H4 (cell line): ENCODE data around the gene CDCA8. TPM values are rescaled to one million over a fixed set of nuclear protein-coding genes. Genes with fewer than 3 reads are reported as not detected.
A peak's percentile ranks its signal among the peaks of the same experiment; 100 is the strongest.

Experiments
- DNase-seq: peaks from one replicate; pipeline ENCODE4 v3.0.0-alpha.2; 2015; ENCODE audit warnings: low spot score
- total RNA-seq: library from RNA; depleted of rRNA; stranded (reverse); fragments of >200 nt; shearing (Covaris generic); gene quantifications from 2 replicates; pipeline ENCODE4 v1.2.3, GENCODE V29; 2014; rRNA removed

The CDCA8 gene
- total RNA-seq = 12.4 and 28.5 TPM in 2 replicates

DNA sequence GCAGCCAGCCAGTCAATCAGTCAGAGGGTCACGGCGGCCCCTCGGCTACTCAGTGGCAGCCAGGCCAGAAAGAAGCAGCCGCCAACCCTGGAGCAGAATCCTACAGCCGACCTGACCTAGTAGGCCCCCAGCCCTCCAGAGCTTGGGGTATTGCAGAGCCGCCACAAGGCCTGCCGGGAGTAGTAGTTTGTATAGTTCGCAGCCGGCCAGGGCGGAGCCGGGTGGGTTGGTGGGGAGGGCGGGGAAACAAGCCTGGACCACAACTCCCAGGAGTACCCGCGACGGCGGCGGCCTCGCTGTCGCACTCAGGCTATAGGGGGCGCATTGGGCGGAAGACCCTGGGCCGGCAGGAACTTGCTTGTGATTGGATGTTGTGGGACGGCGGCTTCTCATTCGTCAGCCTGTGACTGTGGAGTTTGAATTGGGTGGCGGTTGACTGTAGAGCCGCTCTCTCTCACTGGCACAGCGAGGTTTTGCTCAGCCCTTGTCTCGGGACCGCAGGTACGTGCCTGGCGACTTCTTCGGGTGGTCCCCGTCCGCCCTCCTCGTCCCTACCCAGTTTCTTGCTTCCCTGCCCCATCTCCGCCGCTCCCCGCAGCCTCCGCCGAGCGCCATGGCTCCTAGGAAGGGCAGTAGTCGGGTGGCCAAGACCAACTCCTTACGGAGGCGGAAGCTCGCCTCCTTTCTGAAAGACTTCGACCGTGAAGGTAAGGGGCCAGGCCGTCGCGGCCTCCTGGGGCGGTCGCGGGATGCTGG lies at the start of gene CDCA8:
TSS of gene CDCA8 (plus strand) at position 439 of the 756 bp plus-strand sequence. CDS start at position 614, 175 bp downstream.
- peak; percentile 96 for DNase-seq

DNA sequence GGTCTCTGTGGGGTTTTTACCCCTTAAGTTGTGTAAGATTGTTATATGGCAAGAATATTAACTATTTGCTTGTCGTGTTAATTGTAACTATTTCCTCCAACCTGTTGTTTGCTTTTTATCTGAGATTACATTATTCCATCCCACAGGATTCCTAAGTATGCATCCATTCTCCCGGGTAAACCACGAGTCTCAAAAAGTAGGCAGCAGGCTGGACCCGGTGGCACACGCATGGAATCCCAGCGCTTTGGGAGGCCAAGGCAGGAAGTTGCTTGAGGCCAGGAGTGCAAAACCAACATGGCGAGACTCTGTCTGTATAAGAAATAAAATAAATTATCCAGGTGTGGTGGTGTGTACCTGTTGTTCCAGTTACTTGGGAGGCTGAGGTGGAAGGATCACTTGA lies 45.0 kb upstream of the CDCA8 start:
- DNase-seq = no peak

GRCh38 chr1:37650173-37650572 lies 42.1 kb upstream of the CDCA8 start:
- DNase-seq = no peak

GRCh38 chr1:37650721-37651120 lies 41.6 kb upstream of the CDCA8 start:
- DNase-seq = no peak

- DNase-seq = no peak
These were observed 40.5 kb upstream of the CDCA8 start for GRCh38 chr1:37651803-37652202.

DNA sequence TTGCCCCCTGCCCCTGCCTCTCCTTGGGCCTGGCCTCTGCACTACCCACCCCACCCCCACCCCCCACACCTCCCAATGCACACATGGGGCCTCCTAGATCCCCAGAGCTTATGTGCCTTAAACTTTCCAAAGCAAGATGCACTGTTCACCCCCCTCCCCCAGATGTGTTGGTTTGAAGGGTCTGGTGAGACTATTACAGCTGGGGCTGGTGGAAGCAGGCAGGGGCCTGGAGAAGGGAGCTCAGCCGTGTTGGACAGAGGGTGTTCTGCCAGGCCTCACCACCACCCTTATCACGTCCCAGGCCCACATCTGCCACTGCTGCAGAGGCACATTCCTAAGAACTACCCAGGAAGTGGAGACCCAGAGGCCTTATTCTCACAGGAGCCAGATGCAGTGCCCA lies 39.3 kb upstream of the CDCA8 start:
- no peak for DNase-seq

GRCh38 chr1:37653906-37654305 lies 38.4 kb upstream of the CDCA8 start:
- DNase-seq = no peak

DNA sequence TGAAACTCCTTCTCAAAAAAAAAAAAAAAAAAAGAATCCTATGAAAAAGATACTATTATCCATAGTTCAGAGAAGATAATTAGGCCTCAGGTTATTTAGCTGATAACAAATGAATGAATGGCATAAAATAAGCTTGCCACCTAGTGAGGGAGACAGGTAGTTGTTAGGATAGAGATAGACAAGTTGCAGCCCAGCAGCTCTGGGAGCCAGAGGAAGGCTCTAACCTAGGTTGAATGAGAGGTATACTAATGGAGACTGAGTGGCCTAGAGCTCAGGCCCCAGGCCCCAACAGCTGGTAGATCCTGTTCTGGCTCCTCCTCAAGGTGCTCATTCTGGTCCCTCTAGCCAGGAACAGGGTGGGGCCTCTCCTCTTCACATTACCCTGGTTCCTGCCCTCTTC lies 37.0 kb upstream of the CDCA8 start:
- DNase-seq = no peak

- DNase-seq = no peak
These were observed 36.3 kb upstream of the CDCA8 start for GRCh38 chr1:37656026-37656425.

DNA sequence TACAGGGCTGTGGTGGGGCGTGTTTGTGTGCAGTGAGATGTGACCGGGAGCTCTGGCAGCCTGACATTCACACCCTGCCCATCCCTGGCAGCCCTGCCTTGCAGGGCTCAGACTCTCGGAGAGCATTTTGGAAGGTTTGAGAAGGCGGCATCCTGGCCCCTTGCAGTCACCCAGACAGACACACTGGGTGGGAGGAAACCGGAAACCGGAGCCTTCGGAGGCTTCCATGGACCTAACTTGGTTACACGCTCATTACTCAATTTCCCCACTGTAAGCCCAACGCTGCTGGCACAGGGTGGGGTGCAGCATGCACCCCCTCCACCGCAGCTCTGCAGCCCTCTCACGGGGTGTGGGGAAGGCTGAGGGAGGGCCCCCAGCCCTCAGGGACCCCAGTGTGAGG lies 35.4 kb upstream of the CDCA8 start:
- DNase-seq = no peak

GRCh38 chr1:37657620-37658412 lies 34.5 kb upstream of the CDCA8 start:
- DNase-seq = no peak

DNA sequence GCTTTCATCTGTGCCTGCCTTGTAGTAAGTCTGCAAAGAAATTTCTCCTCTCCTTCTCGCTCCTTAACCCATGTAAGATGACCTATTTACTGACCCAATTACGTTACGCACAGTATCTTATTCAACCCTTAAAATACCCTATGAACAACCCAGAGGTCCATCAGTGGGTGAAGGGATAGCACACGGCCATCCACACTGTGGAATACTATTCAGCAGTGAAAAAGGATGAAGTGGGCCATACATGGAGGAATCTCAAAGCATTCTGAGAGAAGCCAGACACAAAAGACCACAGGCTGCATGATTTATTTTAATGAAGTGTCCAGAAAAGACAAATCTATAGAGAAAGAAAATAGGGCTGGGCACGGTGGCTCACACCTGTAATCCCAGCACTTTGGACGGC lies 33.8 kb upstream of the CDCA8 start:
- DNase-seq = no peak

DNA sequence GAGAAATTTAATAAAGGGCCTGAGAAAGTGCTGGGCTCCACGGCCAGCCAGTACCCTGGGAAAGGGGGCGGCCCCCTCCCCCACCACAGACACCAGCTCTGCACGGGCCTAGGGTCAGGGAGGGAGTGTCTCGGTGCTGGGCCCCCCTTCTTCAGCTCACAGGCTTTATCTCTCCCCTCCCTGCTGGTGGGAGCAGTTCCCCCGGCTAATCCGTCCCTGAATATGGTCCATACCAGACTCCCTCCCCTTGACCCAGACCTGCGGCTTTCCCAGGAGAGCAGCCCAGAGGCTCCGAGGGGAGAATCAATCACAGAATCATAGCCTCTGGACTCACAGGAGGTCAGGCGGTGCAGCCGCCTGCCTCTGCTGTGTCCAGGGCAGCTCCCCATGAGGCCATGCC lies 31.7 kb upstream of the CDCA8 start:
- no peak for DNase-seq

GRCh38 chr1:37661401-37661800 lies 30.9 kb upstream of the CDCA8 start:
- DNase-seq = no peak

GRCh38 chr1:37662031-37662755 lies 30.1 kb upstream of the CDCA8 start:
- DNase-seq = no peak

- DNase-seq = no peak
These were observed 28.8 kb upstream of the CDCA8 start for GRCh38 chr1:37663426-37664000.

DNA sequence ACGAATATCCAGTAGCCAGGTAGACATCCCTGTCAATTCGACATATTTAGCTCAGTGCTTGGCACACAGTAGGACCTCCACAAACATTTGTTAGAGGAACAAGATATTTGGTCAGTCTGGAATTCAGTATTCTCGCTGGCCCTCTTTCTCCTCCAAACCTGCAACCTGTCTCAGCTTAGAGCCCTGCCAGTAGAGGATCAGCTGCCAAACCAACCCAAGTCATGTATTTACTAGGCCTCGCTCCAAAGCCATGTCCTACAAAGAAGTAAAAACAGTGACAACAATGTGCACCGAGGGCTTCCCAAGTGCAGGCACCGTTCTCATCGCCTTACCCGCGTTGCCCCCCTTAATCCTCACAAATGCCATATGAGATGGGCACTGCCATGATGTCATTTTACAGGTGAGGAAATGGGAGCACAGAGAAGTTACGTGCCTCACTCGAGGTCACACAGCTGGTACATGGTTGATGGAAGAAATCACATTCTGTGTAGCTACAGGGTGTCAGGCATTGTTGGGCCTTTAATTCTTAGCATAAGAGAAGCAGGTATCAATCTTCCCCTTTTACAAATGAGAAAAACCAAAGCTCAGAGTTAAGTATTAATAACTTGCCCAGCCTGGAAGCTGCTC lies 26.0 kb upstream of the CDCA8 start:
- no peak for DNase-seq

DNA sequence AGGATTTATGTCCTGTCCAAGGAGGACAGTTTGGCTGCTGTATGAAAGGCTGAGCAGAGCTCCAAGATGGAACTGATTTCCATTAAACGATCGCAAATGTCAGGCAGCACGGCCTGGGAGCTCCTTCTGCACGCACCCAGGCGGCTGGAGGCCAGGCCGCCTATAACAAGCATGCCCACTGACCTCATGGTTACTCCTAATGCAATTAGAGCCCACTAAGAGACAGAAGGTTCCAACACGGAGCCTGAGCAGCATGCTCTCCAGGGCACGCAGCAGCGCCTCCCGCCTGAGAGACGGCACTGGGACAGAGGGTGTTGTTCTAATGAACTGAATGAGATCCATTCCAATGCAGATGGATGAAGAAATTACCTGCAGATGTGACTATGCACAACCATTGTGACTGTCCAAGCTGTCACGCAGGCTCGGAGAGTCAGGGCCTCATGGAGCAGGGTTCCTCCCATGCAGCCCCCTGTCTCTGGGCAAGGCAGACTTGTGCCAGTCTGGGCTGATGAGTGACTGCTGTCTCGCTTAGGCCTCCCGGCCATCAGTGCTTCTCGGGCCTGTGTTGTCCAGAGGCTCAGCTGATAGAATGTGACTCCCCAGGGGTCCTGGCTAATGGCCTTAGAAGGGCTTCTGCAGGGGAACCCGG lies 25.2 kb upstream of the CDCA8 start:
- no peak for DNase-seq

- no peak for DNase-seq
These were observed 22.2 kb upstream of the CDCA8 start for GRCh38 chr1:37670133-37670532.

DNA sequence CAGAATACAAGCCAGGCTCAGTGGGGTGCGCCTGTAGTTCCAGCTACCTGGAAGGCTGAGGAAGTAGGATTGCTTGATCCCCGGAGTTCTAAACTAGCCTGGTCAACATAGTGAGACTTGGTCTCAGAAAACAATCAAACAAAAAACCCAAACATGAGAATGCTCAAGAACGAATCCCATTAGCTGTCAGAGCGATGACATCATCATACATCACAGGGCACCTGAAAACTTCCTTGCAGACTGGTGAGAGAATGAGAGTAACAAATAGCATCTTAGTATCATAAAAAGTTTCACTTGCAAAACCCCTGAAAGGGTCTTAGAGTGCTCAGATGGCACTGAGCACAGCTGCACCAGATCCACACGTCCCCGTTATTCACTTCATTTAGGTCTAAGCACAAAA lies 21.1 kb upstream of the CDCA8 start:
- no peak for DNase-seq
